ENCODE data around the gene C1orf116.

GRCh38 chr1:207004931-207005830, 27.4 kb downstream of the C1orf116 start:
- peak; percentile 86 for TF ChIP-seq CTCF (conservative IDR thresholded peaks at IDR 0.05; ENCODE audit: low read depth, low read length)
- no peak for TF ChIP-seq EZH2 (IDR thresholded peaks at IDR 0.05; ENCODE audit: borderline replicate concordance, low read depth, low read length, poor library complexity, severe bottlenecking)

Measured in A673 (cell line).